Measurements from ENCODE around the gene UBALD1.

- TF ChIP-seq CTCF (conservative IDR thresholded peaks at IDR 0.05) (no peak), EZH2 (IDR thresholded peaks at IDR 0.05; ENCODE audit: low read depth) (no peak)
Measured at GRCh38 chr16:4633910-4634635, 19.4 kb upstream of the UBALD1 start.

Measured in PC-9 (cell line).